Spleen (tissue), 7 donors: ENCODE results near the gene MTA1.

Experiments
- POLR2A ChIP-seq, 3 donors: fragments of 450-650 bp; IDR thresholded peaks; one replicate each; pipeline ENCODE4 v1.5.1; 2017; ENCODE audit warnings: antibody characterized with exemption in 3 of 3, mild to moderate bottlenecking in 1 of 3
- POLR2AphosphoS5 ChIP-seq, 3 donors: sonication (generic); formaldehyde crosslinking; IDR thresholded peaks; one replicate each; pipeline ENCODE4 v1.5.1; 2017; ENCODE audit warnings: antibody characterized with exemption in 3 of 3
- TF ChIP-seq, protein P1 (sequence below), 11 experiments: fragments of 200-600 bp in 7 of 11; fragments of 450-650 bp in 4 of 11; sonication (generic) in 4 of 11; IDR thresholded peaks in 8 of 11; conservative IDR thresholded peaks in 3 of 11; 1 replicate in 7 of 11; 2 replicates in 4 of 11; pipeline versions ENCODE4 v1.4.0 to v1.8.0; 2016 to 2021; ENCODE audit warnings: antibody characterized with exemption in 11 of 11, inconsistent platforms in 4 of 11, mild to moderate bottlenecking in 1 of 11
- donor health status: DM: no; HTN: no; CAD: no; lungs with moderate emphysema.
- donor health status: DM: no; HTN: no; CAD: no.
- donor health status: DM: no; HTN: no; CAD: no.

DNA sequence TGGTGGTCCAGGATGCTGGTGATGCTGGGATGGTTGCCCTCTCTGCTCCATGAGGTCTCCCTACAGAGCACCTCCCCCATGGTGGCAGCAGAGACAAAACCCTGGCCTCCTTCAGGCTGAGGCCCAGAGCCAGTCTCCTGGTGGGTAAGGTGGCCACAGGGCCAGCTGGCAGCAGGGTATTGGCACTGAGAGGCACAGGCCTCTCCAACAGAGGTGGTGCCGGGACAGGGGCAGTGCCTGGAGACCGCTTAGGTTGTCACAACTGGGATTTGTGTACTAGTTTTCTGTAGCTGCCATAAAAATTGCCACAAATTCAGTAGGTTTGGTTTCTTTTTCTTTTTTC lies 6.1 kb upstream of the MTA1 start:
- TF ChIP-seq, protein P1, sequence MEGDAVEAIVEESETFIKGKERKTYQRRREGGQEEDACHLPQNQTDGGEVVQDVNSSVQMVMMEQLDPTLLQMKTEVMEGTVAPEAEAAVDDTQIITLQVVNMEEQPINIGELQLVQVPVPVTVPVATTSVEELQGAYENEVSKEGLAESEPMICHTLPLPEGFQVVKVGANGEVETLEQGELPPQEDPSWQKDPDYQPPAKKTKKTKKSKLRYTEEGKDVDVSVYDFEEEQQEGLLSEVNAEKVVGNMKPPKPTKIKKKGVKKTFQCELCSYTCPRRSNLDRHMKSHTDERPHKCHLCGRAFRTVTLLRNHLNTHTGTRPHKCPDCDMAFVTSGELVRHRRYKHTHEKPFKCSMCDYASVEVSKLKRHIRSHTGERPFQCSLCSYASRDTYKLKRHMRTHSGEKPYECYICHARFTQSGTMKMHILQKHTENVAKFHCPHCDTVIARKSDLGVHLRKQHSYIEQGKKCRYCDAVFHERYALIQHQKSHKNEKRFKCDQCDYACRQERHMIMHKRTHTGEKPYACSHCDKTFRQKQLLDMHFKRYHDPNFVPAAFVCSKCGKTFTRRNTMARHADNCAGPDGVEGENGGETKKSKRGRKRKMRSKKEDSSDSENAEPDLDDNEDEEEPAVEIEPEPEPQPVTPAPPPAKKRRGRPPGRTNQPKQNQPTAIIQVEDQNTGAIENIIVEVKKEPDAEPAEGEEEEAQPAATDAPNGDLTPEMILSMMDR (IDR thresholded peaks at IDR 0.05 in 8 of 11, conservative IDR thresholded peaks at IDR 0.05 in 3 of 11): no peak
- TF ChIP-seq POLR2AphosphoS5 (IDR thresholded peaks at IDR 0.05): no peak
- no peak for TF ChIP-seq POLR2A (IDR thresholded peaks at IDR 0.05)
